Tibial artery (tissue), 4 donors: ENCODE results near the gene TSPAN14.

Source experiments
- DNase-seq, 2 donors: peaks; one replicate each; pipeline ENCODE4 v3.0.0-alpha.2; 2019
- H3K27ac ChIP-seq, 2 donors: fragments of 200-600 bp; sonication (generic) in 1 of 2; 1 replicate in 1 of 2; 2 replicates in 1 of 2; pipeline ENCODE4 v1.5.1; 2018 to 2019; ENCODE audit warnings: mild to moderate bottlenecking in 1 of 2
- H3K27me3 ChIP-seq, 2 donors: fragments of 200-600 bp; sonication (generic) in 1 of 2; one replicate each; pipeline versions ENCODE4 v1.5.1 to v1.6.0; 2016 to 2019
- H3K36me3 ChIP-seq, 3 donors: fragments of 200-600 bp; sonication (generic) in 2 of 3; one replicate each; pipeline ENCODE4 v1.5.1; 2016 to 2019; ENCODE audit warnings: mild to moderate bottlenecking in 2 of 3
- H3K4me1 ChIP-seq, 4 donors: fragments of 200-600 bp; sonication (generic) in 2 of 4; 1 replicate in 3 of 4; 2 replicates in 1 of 4; pipeline ENCODE4 v1.5.1; 2016 to 2019
- H3K4me3 ChIP-seq, 2 donors: fragments of 200-600 bp; sonication (generic) in 1 of 2; 1 replicate in 1 of 2; 2 replicates in 1 of 2; pipeline ENCODE4 v1.5.1; 2018 to 2019; ENCODE audit warnings: mild to moderate bottlenecking in 2 of 2
- H3K9me3 ChIP-seq, 3 donors: fragments of 200-600 bp; sonication (generic) in 1 of 3; one replicate each; pipeline ENCODE4 v1.5.1; 2016 to 2019
- intact Hi-C: fragments of 100-400 bp; cut with DNase I; formaldehyde crosslinking; loops from one replicate; pipeline ENCODE4 v1.15.0; 2023; ENCODE audit warnings: low total_unique reads
- TF ChIP-seq, protein P1 (sequence below), 2 experiments: fragments of 200-600 bp in 1 of 2; fragments of 450-650 bp in 1 of 2; IDR thresholded peaks; one replicate each; pipeline ENCODE4 v1.5.1; 2017 to 2019; ENCODE audit warnings: antibody characterized with exemption in 2 of 2, mild to moderate bottlenecking in 1 of 2, moderate library complexity in 1 of 2

Gene TSPAN14

DNA sequence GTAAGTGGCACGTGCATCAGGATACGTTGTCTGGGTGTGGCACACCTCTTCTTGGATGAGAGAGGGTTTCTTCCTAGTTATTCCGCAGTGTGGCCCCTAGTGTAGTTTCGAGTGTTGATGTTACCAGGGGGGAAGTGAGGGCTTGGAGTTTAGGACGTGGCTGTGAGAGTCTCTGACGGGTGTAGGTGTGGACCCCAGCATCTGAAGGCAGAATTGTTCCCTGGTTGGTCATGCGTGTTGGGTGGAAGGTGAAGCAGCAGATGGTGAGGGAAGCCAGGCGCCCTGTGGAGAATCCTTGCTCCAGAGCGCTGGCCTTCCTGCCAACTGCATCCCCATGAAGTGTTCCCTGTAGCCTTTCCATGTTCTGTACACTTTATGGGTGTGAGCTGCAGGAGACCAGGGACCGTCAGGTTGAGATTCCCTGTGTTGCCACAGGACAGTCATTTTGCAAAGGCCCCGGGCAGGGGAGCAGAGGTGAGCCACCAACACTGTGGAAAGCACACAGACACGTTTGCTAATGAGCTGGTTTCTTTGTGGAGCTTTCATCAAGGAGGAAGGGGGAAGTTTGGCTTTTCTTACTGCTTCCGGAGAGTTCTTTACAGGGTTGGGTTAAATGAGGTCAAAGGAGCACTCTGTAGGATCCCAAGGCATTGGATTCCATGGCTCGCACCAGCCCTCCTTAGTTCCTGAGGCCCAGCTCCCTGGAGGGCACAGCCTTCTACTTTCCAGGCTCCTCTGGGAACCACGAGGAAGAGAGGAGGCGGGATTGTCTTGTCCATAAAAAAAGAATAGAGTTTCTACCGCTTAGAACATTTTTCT, 32.0 kb downstream of the TSPAN14 start:
- Histone ChIP-seq H3K4me1 (peaks cover 0 to 39% (median 10%) of the 10 kb centered on the region in 4 donors), H3K27me3 (no peaks in the 10 kb centered on the region), H3K27ac (no peak overlapping the region), H3K4me3 (no peak overlapping the region), H3K36me3 (peaks cover 7 to 21% (median 21%) of the 10 kb centered on the region in 3 donors), H3K9me3 (no peaks in the 10 kb centered on the region)
- intact Hi-C loops, result no loop called here
- DNase-seq, result peak in 1 of 2 donors; percentile 61
- TF ChIP-seq, protein P1, sequence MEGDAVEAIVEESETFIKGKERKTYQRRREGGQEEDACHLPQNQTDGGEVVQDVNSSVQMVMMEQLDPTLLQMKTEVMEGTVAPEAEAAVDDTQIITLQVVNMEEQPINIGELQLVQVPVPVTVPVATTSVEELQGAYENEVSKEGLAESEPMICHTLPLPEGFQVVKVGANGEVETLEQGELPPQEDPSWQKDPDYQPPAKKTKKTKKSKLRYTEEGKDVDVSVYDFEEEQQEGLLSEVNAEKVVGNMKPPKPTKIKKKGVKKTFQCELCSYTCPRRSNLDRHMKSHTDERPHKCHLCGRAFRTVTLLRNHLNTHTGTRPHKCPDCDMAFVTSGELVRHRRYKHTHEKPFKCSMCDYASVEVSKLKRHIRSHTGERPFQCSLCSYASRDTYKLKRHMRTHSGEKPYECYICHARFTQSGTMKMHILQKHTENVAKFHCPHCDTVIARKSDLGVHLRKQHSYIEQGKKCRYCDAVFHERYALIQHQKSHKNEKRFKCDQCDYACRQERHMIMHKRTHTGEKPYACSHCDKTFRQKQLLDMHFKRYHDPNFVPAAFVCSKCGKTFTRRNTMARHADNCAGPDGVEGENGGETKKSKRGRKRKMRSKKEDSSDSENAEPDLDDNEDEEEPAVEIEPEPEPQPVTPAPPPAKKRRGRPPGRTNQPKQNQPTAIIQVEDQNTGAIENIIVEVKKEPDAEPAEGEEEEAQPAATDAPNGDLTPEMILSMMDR (IDR thresholded peaks at IDR 0.05), result no peak

DNA sequence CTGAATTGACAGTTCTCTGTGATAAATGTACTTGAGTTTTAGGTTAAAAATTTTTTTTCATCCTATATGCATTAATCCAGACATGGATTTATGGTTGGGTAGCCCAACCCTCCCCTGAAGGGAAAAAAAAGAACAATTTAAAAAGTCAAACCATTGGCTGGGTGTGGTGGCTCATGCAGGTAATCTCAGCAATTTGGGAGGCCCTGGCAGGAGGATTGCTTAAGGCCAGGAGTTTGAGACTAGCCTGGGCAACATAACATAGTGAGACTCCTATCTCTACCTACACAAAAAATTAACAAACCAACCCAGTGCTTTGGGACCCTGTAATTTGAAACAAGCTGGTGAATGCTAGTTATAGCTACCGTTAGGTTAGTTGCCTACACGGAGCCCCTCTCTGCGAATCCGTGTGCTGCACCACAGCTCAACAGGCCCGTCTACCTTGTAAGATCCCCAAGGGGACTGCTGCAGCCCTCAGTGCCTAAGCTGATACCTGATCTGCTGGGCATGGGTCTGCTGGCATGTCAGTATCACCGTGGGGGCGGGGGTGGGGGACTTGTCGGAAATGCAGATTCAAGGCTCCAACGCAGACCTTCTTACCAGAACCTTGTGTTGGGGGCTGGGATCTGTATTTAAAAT, 32.8 kb downstream of the TSPAN14 start:
- no peak overlapping the region for H3K4me3 ChIP-seq
- DNase-seq, result peak in 1 of 2 donors; percentile 23
- no peak overlapping the region for H3K27ac ChIP-seq
- H3K9me3 ChIP-seq, result no peaks in the 10 kb centered on the region
- H3K27me3 ChIP-seq, result no peaks in the 10 kb centered on the region
- TF ChIP-seq, protein P1 (IDR thresholded peaks at IDR 0.05), result no peak
- intact Hi-C loops, result no loop called here
- H3K4me1 ChIP-seq, result peaks cover 0 to 44% (median 10%) of the 10 kb centered on the region in 4 donors
- peaks cover 7 to 26% (median 21%) of the 10 kb centered on the region in 3 donors for H3K36me3 ChIP-seq

DNA sequence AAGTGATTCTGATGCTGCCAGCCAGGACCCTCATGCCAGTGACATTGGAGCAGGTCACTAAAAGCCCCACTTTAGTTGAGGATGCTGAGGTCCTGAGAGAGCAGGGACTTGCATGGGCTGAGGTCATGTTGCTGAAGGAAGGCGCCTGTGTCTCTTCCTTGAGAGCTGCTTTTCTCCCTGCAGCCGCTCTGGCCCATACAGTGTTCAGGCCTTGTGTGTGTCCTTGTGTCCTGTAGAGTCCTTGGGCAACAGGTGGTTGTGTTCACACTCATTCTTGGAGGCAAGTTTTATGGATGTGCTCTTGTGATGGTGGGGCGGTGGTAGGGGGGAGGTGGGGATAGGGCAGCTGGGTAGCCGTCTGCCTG, 33.3 kb downstream of the TSPAN14 start:
- Histone ChIP-seq H3K9me3 (no peaks in the 10 kb centered on the region), H3K36me3 (peaks cover 7 to 26% (median 21%) of the 10 kb centered on the region in 3 donors), H3K4me3 (no peak overlapping the region), H3K27ac (no peak overlapping the region), H3K27me3 (no peaks in the 10 kb centered on the region), H3K4me1 (peaks cover 0 to 45% (median 10%) of the 10 kb centered on the region in 4 donors)
- intact Hi-C loops, result no loop called here
- DNase-seq, result no peak
- TF ChIP-seq, protein P1 (IDR thresholded peaks at IDR 0.05), result no peak

DNA sequence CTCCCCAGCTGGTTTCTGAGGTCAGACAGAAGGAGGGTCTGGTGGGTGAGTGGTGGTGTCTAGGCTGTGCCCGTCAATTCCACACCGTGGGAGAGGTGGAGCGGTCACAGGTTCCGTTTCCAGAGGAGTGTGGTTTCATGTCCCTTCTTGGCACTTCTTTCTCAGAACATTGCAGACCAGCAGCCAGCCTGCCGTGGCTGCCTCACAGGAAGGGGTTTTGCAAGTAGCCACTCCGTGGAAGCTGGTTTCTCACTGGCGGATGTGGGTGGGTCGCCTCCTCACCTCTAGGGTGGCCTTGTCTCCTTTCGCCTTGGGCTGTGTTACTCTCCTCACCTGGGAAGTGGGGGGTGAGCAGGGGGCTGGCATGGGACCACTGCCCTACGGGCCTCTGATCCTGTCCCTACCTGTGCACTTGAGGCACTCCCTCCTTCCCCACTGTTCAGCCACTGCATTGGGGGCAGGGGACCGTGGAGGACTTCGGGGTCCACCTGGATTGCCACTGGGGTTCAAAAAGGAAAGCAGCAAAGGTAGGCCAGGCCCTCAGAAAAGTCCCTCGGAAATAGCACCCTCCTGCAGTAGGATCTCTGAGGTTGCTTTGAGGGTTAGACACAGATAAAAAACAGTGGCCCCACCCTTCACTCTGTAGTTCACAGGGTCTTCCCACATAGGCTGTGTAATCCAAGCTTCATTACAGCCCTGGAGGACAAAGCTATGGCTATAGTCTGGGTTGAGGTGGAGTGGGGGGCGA, 33.9 kb downstream of the TSPAN14 start:
- Histone ChIP-seq H3K4me1 (peaks cover 0 to 47% (median 12%) of the 10 kb centered on the region in 4 donors), H3K27me3 (no peaks in the 10 kb centered on the region), H3K36me3 (peaks cover 7 to 26% (median 21%) of the 10 kb centered on the region in 3 donors), H3K9me3 (no peaks in the 10 kb centered on the region), H3K4me3 (no peak overlapping the region), H3K27ac (no peak overlapping the region)
- TF ChIP-seq, protein P1 (IDR thresholded peaks at IDR 0.05), result no peak
- intact Hi-C loops, result no loop called here
- DNase-seq, result peak in 1 of 2 donors; percentile 69

DNA sequence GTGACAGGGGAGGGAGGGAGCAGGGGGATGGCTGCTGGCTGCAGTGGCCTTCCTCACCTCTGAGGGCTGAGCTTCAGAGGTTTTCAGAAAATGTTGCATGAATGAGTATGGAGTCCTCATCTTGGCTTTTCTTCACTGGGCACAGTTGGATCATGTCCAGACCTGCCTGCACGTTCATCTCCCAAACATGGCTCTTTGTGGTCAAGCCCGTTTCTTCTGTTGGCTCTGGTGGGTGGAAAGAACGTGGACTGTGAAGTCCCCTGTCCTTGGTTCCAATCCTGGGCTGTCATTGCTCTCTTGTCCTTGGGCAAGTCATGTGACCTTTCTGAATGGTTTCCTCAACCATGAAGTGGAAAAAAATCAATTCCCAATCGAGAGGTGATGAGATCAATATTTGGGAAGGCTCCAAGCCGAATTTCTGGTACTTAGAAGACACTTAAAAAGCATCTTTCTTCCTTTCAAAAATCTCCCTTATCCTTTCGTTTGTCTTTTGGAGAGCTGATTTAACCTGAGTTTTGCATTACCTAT, 34.5 kb downstream of the TSPAN14 start:
- intact Hi-C loops, result no loop called here
- Histone ChIP-seq H3K4me1 (peaks cover 0 to 53% (median 15%) of the 10 kb centered on the region in 4 donors), H3K27ac (no peak overlapping the region)

More for the DNA sequence above, 34.5 kb downstream of the TSPAN14 start:
- no peaks in the 10 kb centered on the region for H3K27me3 ChIP-seq
- no peaks in the 10 kb centered on the region for H3K9me3 ChIP-seq
- H3K36me3 ChIP-seq, result peaks cover 7 to 26% (median 21%) of the 10 kb centered on the region in 3 donors
- no peak overlapping the region for H3K4me3 ChIP-seq
- TF ChIP-seq, protein P1 (IDR thresholded peaks at IDR 0.05), result no peak
- DNase-seq, result peak in 1 of 2 donors; percentile 29
